ENCODE results near the gene THSD7B.
"Not testable (repeated sequence)": the region's sequence is repeated elsewhere in the genome, so short reads cannot be mapped to it uniquely, and the experiment has no call there.

Gene THSD7B

DNA sequence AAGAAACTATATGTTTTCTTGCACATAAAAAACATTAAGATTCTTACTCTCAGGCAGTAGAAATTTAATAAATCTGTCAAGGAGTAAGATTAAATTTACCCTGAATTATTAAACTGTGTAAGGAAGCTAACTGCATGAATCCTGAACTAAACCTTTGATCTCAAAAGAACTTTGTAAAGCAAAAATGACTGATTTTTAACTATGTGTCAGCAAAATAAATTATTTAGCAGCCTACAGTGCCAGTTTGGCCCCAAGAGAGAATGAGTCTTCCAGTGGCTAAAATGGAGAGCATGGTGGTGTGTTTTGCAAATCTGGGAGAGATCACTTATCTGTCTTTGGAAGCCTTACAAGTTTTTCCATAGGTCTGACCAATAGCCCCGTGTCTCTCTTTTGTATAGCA, 190.7 kb downstream of the THSD7B start:
- DNase-seq: no peak

DNA sequence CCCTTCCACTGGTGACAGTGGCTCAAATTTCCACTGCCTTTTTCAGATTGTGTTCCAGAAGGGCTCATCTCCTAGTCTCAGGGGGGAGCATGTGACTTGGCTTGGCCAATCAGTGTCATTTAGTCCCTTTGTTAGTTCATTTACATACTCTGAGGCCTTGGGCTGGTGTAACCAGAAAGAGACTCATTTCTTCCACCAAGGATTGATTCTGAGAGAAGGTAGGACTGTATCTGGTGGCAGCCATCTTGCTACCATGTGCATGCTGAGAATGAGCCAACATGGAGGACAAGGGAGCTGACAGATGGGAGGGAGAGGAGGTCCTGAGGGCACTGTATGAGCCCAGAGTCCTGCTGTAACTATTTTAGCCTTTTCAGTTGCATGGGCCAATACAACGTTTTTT, 191.7 kb downstream of the THSD7B start:
- no peak for DNase-seq

- no peak for DNase-seq
These were observed 196.9 kb downstream of the THSD7B start for GRCh38 chr2:136962105-136962725.

- DNase-seq: no peak
These were observed 201.1 kb downstream of the THSD7B start for GRCh38 chr2:136966485-136966884.

DNA sequence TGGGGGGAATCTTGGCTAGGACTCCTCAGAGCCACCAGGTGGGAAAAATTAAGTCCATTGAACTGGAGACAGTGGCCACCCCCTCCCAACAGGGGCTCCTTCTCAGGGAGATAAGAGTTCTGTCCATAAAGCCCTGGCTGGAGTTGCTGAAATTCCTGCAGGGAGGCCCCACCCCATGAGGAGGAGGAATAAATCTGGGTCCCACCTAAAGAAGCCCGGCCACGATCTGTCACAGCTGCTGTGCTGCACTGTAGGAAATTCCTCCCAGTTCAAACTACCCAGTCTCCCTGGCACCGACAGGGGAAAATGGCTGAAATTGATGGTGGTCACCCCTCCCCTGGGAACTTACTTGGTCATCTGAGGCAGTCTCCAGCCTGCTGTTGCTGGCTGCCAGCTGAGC, 215.0 kb downstream of the THSD7B start:
- no peak for DNase-seq

DNA sequence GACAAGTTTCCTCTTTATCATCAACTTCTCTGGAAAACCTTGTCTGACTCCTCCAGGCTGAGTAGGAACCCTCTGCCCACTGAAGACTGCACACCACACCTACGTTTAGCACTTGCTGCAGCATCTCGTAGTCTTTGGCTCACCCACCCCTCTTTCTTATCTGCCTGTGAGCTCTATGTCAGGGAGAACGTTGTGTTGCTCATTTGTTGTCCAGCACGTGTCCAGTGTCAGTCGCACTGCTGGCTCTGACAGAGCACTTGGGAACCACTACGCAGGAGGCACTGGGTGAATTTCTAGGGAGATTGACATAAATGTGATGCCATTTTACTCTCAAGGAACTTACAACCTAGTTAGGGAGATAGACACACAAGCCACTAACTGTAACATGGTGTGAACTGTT, 216.3 kb downstream of the THSD7B start:
- DNase-seq: not testable (repeated sequence)

DNA sequence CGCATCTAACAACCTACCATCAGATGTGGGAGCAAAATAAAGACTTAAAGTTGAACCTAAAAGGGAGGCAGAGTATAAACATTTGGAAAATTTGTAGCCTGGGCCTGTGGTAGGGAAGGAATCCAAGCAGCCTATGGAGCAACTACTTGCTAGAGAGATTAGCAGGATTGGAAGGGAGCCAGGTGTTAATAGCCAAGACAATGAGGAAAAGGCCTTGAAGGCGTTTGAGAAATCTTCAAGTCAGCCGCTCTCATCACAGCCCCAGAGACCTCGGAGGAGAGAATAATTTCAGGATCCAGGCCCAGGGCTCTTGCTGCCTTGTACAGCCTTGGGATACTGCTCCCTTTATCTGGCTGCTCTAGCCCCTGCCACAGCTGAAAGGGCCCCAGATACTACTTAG, 219.7 kb downstream of the THSD7B start:
- no peak for DNase-seq

DNA sequence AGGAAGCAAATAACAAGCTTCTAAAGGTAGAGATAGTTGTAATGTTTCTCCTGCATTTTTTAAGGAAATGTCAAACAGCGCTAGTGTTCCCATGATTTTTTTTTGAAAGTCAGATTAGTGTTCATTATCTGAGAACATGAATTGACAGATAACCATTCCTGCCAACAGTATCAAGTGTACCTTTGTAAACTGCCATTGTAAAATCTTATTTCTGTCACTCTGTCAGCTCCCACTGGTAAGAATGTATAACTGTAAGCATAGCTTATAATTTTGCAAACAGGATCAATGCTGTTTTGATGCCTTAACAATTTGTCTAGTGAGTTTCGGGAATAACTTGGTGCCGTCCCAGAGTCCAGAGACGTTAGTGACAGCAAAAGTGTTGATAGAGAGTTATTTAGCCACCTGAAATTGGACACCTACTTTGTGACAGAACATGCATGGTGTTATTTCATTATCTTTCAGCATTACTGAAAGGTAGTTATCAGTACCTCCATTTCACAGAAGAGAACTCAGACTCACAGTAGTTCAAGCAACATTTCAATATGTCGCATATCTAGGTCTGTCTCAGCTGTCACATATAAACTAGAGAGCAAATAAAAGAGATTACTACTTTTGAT, 221.4 kb downstream of the THSD7B start:
- no peak for DNase-seq

GRCh38 chr2:136990316-136990715, 225.0 kb downstream of the THSD7B start:
- no peak for DNase-seq

DNA sequence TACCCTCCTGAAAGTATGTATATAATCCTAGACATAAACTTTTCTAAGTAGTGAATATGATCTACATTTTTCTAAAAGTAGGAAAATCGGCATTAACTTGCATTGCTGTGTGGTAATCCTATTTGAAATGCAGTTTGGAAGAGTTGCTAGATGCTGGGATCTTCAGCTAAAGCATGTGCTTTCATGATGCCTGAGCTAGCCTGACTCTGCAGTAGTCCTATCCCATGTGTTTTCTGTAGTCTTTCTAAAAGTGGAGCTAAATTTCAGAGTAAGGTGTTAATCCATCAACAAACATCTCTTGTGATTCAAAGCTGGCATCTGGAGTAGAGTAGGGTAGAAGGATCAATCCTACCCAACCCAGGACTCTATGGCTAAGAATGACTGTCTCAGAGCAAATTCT, 229.4 kb downstream of the THSD7B start:
- DNase-seq: no peak

DNA sequence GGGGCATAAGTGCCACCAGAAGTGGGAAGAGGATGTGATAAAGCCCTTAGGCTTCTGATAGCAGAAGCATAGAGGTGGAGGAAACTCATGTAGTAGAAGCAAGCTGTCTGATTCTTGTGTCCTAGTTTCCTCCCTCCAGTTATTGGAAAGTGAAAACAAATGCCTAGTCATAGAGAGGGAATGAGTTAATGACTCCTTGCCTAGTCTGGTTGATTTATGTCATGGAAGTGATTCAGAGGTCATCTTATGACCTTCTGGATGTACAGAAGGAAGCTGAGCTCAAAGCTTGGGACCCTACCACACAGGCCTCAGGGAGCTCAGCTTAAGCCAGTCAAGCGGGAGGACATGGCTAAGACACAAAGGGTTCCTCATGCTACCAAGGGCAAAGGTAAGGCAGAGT, 232.2 kb downstream of the THSD7B start:
- no peak for DNase-seq

DNA sequence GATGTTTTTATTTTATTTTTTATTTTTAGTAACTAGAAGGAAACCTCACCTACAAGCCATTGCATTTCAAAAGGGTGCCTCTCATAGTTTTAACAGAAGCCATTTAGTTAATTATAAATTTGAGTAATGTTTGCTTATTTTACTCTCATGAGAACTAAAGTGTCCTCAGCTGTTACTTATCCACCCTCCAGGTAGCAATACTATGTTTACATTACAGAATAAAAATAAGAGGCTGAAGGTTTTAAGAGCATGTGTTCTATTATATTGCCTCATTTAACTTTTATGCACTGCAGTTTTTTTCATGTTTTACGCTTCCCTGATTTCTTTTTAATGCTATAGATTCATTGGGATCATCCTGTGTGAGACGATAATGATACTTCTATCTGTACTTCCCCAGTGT, 235.5 kb downstream of the THSD7B start:
- DNase-seq: no peak

DNA sequence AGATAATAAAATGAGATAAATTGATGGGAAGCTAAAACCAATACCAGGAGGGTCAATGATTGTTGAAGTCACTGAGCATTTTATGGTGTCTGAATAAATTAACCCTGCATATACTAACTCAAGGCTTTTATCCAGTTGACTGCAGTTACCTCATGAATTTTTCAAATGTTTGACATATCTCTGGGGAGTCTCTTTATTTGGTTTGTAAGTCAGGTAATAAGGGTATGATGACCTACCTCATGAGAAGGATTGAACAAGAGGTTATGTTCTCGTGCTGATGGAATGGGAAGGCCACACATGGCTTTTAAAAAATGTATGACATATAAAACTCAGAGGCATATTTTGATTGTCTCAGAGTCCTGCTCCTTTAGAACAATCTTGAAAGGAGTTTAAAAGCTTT, 237.6 kb downstream of the THSD7B start:
- no peak for DNase-seq

DNA sequence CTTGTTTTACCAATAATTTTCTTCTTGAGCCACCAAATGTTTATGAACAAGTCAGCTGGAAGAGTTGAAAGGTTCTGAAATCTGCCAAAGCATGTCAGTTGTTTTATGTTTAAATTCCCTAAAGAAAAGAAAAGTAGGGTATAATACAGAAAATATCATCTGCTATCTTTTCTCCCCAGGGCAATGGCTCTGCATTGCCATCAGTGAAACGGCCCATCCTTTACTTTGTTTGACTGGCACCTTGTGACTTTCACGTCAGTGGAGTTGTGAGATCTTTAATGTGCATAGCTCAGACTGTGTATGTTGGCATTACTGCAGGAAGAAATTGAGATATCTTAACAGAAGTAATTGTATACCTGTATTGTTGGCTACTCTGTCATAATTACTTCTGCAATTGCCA, 239.9 kb downstream of the THSD7B start:
- DNase-seq: no peak

- DNase-seq: no peak
These were observed 242.6 kb downstream of the THSD7B start for GRCh38 chr2:137007938-137008337.

GRCh38 chr2:137009953-137010352, 244.6 kb downstream of the THSD7B start:
- no peak for DNase-seq

GRCh38 chr2:137020452-137021196, 255.3 kb downstream of the THSD7B start:
- DNase-seq: no peak

DNA sequence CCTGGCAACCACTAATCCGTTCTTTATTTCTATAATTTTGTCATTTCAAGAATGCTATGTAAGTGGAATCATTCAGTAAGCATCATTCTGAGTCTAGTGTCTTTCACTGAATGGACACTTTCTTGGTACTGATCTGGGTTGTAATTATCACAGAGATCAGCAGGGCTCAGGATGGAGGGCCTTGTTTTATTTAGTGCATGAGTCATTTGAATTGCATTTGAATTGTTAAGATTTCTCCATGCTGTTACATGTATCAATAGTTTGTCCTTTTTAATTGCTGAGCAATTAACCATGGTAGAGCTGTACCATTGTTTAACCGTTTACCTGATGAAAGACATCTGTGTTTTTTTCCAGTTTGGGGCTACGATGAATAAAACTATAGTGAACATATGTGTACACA, 256.4 kb downstream of the THSD7B start:
- no peak for DNase-seq

DNA sequence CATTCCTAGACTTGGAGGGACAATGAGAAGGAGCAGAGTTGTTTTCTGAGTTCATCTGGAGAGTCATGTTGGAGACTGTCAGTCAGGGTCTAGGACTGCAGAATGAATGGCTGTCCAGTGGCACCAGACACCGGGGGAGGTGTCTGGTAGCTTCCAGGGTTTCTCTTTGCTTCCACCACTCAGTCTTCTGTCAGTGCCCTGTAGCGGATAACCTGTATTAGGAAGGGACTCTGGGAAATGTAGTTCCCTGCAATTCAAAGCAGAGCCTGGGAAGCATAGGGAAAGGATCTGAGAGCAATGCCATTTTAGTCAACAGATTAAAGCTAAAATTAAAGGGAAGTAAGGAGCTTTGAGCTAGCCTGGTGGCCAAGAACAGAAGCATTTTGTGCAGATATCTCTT, 257.9 kb downstream of the THSD7B start:
- DNase-seq: no peak

DNA sequence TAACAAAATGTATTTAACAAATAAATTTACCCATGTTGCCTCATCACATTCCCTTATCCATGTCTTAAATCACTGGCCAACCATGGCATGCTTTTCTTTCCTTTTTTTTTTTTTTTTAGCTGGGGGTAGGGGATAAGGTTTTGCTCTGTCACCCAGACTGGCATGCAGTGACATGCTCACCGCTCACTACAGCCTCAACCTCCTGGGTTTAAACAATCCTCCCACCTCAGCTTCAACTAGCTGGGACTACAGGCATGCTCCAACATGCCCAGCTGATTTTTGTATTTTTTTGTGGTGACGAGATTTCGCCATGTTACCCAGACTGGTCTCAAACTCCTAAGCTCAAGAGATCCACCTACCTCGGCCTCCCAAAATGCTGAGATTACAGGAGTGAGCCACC, 266.4 kb downstream of the THSD7B start:
- DNase-seq: no peak

- DNase-seq: no peak
These were observed 271.3 kb downstream of the THSD7B start for GRCh38 chr2:137036619-137037018.

GRCh38 chr2:137039482-137040152, 274.3 kb downstream of the THSD7B start:
- DNase-seq: no peak

GRCh38 chr2:137047369-137047768, 282.0 kb downstream of the THSD7B start:
- no peak for DNase-seq

DNA sequence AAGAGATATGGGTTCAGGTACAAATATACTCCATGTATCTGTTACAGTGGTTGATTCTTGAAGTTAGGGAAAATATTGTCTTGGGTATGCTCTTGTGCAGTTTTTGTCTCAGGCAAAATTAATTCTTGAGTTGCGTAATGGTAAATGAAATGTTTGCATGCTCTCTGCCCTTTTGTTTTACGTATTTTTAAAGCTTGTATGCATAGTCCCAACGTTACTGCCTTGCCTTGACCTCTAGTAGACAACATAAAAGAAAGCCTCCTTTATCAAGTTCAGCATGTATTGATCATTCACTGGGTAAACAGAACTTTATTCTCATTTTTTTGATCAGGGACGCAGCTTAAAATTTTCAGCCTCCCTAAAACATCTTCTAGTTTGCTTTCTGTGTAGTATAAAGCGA, 283.1 kb downstream of the THSD7B start:
- DNase-seq: no peak

Data from activated CD4-positive, alpha-beta T cell treated with anti-CD3 and anti-CD28 coated beads, Interleukin-2, Interleukin-6, amounts not matched to agents 100 ng/mL and 50 ng/mL, durations not matched to agents 16 hours and 8 hours (primary cell).